OCI-LY3 (cell line): ENCODE measurements around the gene ABCB8.

Experiments
- CTCF ChIP-seq: fragments of 200-600, 300-600 bp; sonication (generic); IDR thresholded peaks from 2 replicates; pipeline ENCODE4 v1.5.1; 2014; ENCODE audit warnings: antibody characterized with exemption, low read length, low read depth
- EZH2phosphoT487 ChIP-seq: fragments of 200-600 bp; shearing (Covaris generic); IDR thresholded peaks from 2 replicates; pipeline ENCODE4 v1.6.1; 2018; ENCODE audit warnings: antibody characterized with exemption, mixed run types, low read depth

- no peak for TF ChIP-seq CTCF
- TF ChIP-seq EZH2phosphoT487: no peak
Measured at GRCh38 chr7:151083824-151084160, 55.5 kb downstream of the ABCB8 start.
